GM23338 (cell line): ENCODE results near the gene POLD2. TPM values are rescaled to one million over a fixed set of nuclear protein-coding genes. Genes with fewer than 3 reads are reported as not detected.
A peak's percentile ranks its signal among the peaks of the same experiment; 100 is the strongest.

Experiments used
- ATAC-seq: fragments of 200-7000 bp; cut with Tn5 transposase; 3 replicates; pipeline ENCODE4 v1.9.1; 2020
- DNase-seq: peaks from one replicate; pipeline ENCODE4 v3.0.0-alpha.2; 2015; ENCODE audit warnings: low spot score
- H2AFZ ChIP-seq: fragments of 200-600 bp; sonication (generic); 2 replicates; pipeline ENCODE4 v1.8.0; 2016; ENCODE audit warnings: antibody characterized with exemption, mild to moderate bottlenecking, moderate library complexity
- H3F3A ChIP-seq: fragments of 200-600 bp; sonication (generic); replicated peaks from 2 replicates; pipeline ENCODE4 v1.8.0; 2017; ENCODE audit warnings: antibody characterized with exemption, mixed run types, low read depth
- H3K27ac ChIP-seq: fragments of 200-600 bp; sonication (generic); 2 replicates; pipeline ENCODE4 v1.6.1; 2016; ENCODE audit warnings: low read depth
- H3K27me3 ChIP-seq: fragments of 200-600 bp; sonication (generic); 2 replicates; pipeline ENCODE4 v1.8.0; 2016; ENCODE audit warnings: mild to moderate bottlenecking, mixed run types, moderate library complexity; ENCODE audit not compliant: insufficient read depth
- H3K36me3 ChIP-seq: fragments of 200-600 bp; sonication (generic); 2 replicates; pipeline ENCODE4 v1.8.0; 2016; ENCODE audit warnings: mild to moderate bottlenecking; ENCODE audit not compliant: insufficient read depth
- H3K4me1 ChIP-seq: fragments of 200-600 bp; sonication (generic); 2 replicates; pipeline ENCODE4 v1.8.0; 2016; ENCODE audit warnings: mild to moderate bottlenecking, moderate library complexity; ENCODE audit not compliant: insufficient read depth
- H3K4me2 ChIP-seq: fragments of 200-600 bp; sonication (generic); 2 replicates; pipeline ENCODE4 v1.7.1; 2017; ENCODE audit warnings: mixed run types
- H3K4me3 ChIP-seq: fragments of 200-600 bp; sonication (generic); 2 replicates; pipeline ENCODE4 v1.6.1; 2016; ENCODE audit warnings: mixed run types
- H3K79me2 ChIP-seq: fragments of 200-600 bp; sonication (generic); replicated peaks from 2 replicates; pipeline ENCODE4 v1.8.0; 2017; ENCODE audit warnings: mild to moderate bottlenecking; ENCODE audit not compliant: insufficient read depth
- H3K9me2 ChIP-seq: fragments of 200-600 bp; sonication (generic); 2 replicates; pipeline ENCODE4 v1.8.0; 2017; ENCODE audit not compliant: insufficient read depth
- H4K20me1 ChIP-seq: fragments of 200-600 bp; sonication (generic); replicated peaks from 2 replicates; pipeline ENCODE4 v1.8.0; 2017; ENCODE audit warnings: mild to moderate bottlenecking; ENCODE audit not compliant: insufficient read depth
- H3K27ac Mint-ChIP-seq: 2 replicates; pipeline ENCODE4 v1.8.0; 2020; ENCODE audit warnings: inconsistent platforms, mild to moderate bottlenecking, moderate library complexity, mixed read lengths
- H3K27me3 Mint-ChIP-seq: 3 replicates; pipeline ENCODE4 v1.8.0; 2022; ENCODE audit warnings: low read depth, mild to moderate bottlenecking, moderate library complexity, mixed read lengths, inconsistent platforms; ENCODE audit not compliant: insufficient read depth, poor library complexity
- H3K36me3 Mint-ChIP-seq: 3 replicates; pipeline ENCODE4 v1.8.0; 2021; ENCODE audit warnings: low read depth, mild to moderate bottlenecking, inconsistent platforms, moderate library complexity, mixed read lengths
- H3K4me1 Mint-ChIP-seq: 3 replicates; pipeline ENCODE4 v1.8.0; 2020; ENCODE audit warnings: mild to moderate bottlenecking, inconsistent platforms, mixed read lengths
- H3K4me3 Mint-ChIP-seq: 3 replicates; pipeline ENCODE4 v1.8.0; 2021; ENCODE audit warnings: moderate library complexity, mild to moderate bottlenecking, inconsistent platforms, mixed read lengths
- H3K9me3 Mint-ChIP-seq: 3 replicates; pipeline ENCODE4 v1.8.0; 2020; ENCODE audit warnings: moderate library complexity, mild to moderate bottlenecking, inconsistent platforms, mixed read lengths
- CREB1 ChIP-seq: fragments of 250-450 bp; sonication (Bioruptor Pico); IDR thresholded peaks from 2 replicates; pipeline ENCODE4 v1.5.0; 2020; ENCODE audit warnings: low read depth, mild to moderate bottlenecking, moderate library complexity
- CTCF ChIP-seq, 2 experiments: fragments of 200-600 bp in 1 of 2; sonication (generic) in 1 of 2; conservative IDR thresholded peaks; 2 replicates each; pipeline versions ENCODE4 v1.5.1 to v1.6.1; 2016 to 2017; ENCODE audit warnings: antibody characterized with exemption in 2 of 2, low read depth in 2 of 2, mild to moderate bottlenecking in 2 of 2, moderate library complexity in 1 of 2
- ETS1 ChIP-seq: IDR thresholded peaks from 2 replicates; pipeline ENCODE4 v1.6.1; 2016; ENCODE audit warnings: antibody characterized with exemption
- EZH2 ChIP-seq: fragments of 200-600 bp; sonication (generic); IDR thresholded peaks from one replicate; pipeline ENCODE4 v1.8.0; 2017; ENCODE audit warnings: antibody characterized with exemption, mild to moderate bottlenecking, low read depth; ENCODE audit not compliant: unreplicated experiment
- EZH2phosphoT487 ChIP-seq: fragments of 200-600 bp; sonication (generic); IDR thresholded peaks from one replicate; pipeline ENCODE4 v1.8.1; 2018; ENCODE audit warnings: antibody characterized with exemption; ENCODE audit not compliant: unreplicated experiment
- JUNB ChIP-seq: IDR thresholded peaks from one replicate; pipeline ENCODE4 v1.6.1; 2016; ENCODE audit warnings: antibody characterized with exemption; ENCODE audit not compliant: unreplicated experiment
- NANOG ChIP-seq: IDR thresholded peaks from 2 replicates; pipeline ENCODE4 v1.6.1; 2016; ENCODE audit warnings: antibody characterized with exemption, borderline replicate concordance
- POLR2AphosphoS5 ChIP-seq: IDR thresholded peaks from 2 replicates; pipeline ENCODE4 v1.6.1; 2016; ENCODE audit warnings: antibody characterized with exemption, low read depth
- REST ChIP-seq: IDR thresholded peaks from one replicate; pipeline ENCODE4 v1.6.1; 2018; ENCODE audit warnings: antibody characterized with exemption; ENCODE audit not compliant: unreplicated experiment
- STAT1 ChIP-seq: IDR thresholded peaks from one replicate; pipeline ENCODE4 v1.6.1; 2016; ENCODE audit warnings: antibody characterized with exemption; ENCODE audit not compliant: unreplicated experiment
- ZNF114 ChIP-seq: fragments of 250-450 bp; sonication (Bioruptor Pico); IDR thresholded peaks from 2 replicates; pipeline ENCODE4 v1.5.0; 2020; ENCODE audit warnings: mild to moderate bottlenecking, moderate library complexity
- ZNF331 ChIP-seq: fragments of 250-450 bp; sonication (Bioruptor Pico); IDR thresholded peaks from 2 replicates; pipeline ENCODE4 v1.5.0; 2020; ENCODE audit warnings: low read depth, mild to moderate bottlenecking, moderate library complexity
- ZNF462 ChIP-seq: fragments of 250-450 bp; sonication (Bioruptor Pico); IDR thresholded peaks from 2 replicates; pipeline ENCODE4 v1.5.0; 2020; ENCODE audit warnings: mild to moderate bottlenecking, moderate library complexity
- polyA plus RNA-seq: library from polyadenylated mRNA; unstranded; fragments of >200 nt; fragmentation: Nextera tagmentation; extraction: Ambion mirVana; gene quantifications from 2 replicates; pipeline ENCODE4 v1.2.1, GENCODE V29; 2016
- total RNA-seq: library from RNA; depleted of rRNA; stranded (reverse); fragments of >200 nt; shearing (Covaris generic); gene quantifications from 2 replicates; pipeline ENCODE4 v1.2.3, GENCODE V29; 2014

Gene POLD2
- total and polyA plus RNA-seq, 2 experiments from 2014 or later: 101 to 127 TPM

DNA sequence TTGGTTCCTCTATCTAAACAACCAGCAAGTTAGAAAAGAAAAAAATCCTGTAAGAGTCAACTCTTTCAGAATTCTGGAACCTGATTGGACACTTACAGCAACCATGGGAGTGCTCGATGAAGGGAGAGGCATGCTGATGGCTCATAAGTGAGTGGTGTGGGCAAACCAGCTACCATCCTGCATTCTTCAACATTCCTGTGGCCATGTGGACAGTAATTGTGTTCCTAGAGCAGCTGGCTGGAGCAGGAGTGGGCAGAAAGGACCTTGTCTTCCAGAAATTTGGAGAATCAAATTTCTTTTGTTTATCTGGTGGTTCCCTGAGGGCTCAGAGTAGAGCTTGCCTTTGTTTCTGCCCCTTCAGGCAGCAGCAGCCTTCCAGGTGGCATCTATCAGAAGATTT, 40.2 kb upstream of the POLD2 start:
- Mint-ChIP-seq H3K27me3 (peaks cover 4% of the 10 kb centered on the region), H3K36me3 (no peaks in the 10 kb centered on the region), H3K27ac (no peak overlapping the region), H3K4me1 (peaks cover 10% of the 10 kb centered on the region), H3K4me3 (no peak overlapping the region), H3K9me3 (peaks cover 6% of the 10 kb centered on the region; the same call in 2 of the 3 replicates)
- peak; percentile 54 for ATAC-seq
- DNase-seq: no peak
- H4K20me1 ChIP-seq: no peaks in the 10 kb centered on the region
- no peaks in the 10 kb centered on the region for H3K4me1 ChIP-seq
- no peak for TF ChIP-seq NANOG
- no peak for TF ChIP-seq ZNF331
- TF ChIP-seq ETS1: no peak
- no peak for TF ChIP-seq REST
- TF ChIP-seq EZH2phosphoT487: no peak
- no peak for TF ChIP-seq ZNF114
- TF ChIP-seq ZNF462 (CRISPR knock-in tag): no peak
- TF ChIP-seq EZH2: no peak
- TF ChIP-seq STAT1: no peak
- no peak for TF ChIP-seq CTCF (conservative IDR thresholded peaks at IDR 0.05; ENCODE audit: low read depth in 2 of 2)
- no peak for TF ChIP-seq CREB1 (CRISPR knock-in tag)
- no peak for TF ChIP-seq JUNB
- TF ChIP-seq POLR2AphosphoS5: no peak
- no peaks in the 10 kb centered on the region for H3K36me3 ChIP-seq
- no peak overlapping the region for H3K27ac ChIP-seq
- H3K4me3 ChIP-seq: no peak overlapping the region
- H3K4me2 ChIP-seq: no peak overlapping the region
- no peaks in the 10 kb centered on the region for H3F3A ChIP-seq
- H3K27me3 ChIP-seq: no peaks in the 10 kb centered on the region
- peak overlapping the region; percentile 67 for H2AFZ ChIP-seq
- no peaks in the 10 kb centered on the region for H3K79me2 ChIP-seq
- H3K9me2 ChIP-seq: no peaks in the 10 kb centered on the region; the same call in 1 of the 2 replicates
